Body of pancreas (tissue), 4 donors: ENCODE results near the gene MTG1.

ENCODE experiments used
- CTCF ChIP-seq, 7 experiments: fragments of 450-650 bp in 4 of 7; fragments of 200-600 bp in 3 of 7; sonication (generic) in 3 of 7; IDR thresholded peaks; one replicate each; pipeline ENCODE4 v1.5.1; 2016 to 2019; ENCODE audit warnings: antibody characterized with exemption in 7 of 7
- POLR2A ChIP-seq, 3 donors: fragments of 450-650 bp; IDR thresholded peaks; one replicate each; pipeline ENCODE4 v1.6.1; 2016; ENCODE audit warnings: antibody characterized with exemption in 3 of 3, mild to moderate bottlenecking in 2 of 3

DNA sequence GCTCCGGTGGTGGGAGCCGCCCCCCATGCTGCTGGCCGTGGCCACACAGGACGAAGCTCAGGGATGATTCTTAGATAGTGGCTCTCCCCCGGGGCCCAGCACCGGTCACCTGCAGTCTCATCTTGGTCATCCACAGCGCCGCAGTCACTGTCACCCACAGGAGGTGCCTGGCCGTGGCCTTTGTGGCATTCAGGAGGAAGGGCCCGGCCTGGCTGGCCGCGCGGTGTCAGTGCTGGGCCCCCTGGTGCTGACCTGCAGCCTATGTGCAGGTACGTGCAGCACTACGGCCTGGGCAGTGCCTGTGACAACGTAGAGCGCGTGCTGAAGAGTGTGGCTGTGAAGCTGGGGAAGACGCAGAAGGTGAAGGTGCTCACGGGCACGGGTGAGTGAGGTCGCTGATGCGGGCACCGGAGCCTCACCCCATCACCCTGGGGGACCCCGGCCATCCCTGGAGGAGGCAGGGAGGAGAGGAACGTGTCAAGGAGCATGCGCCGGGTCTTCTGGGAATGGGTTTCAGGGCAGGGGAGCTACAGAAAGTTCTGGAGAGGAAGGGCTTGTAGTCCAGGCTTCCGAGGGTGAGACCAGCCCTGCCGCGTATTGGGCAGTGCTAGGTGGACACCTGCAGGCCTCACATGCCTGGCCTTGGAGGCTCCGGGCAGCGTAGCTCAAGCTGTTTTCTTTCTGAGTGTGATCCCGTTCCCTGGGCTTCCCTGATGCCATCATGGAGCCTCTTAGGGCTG, 25.4 kb downstream of the MTG1 start:
- TF ChIP-seq CTCF (IDR thresholded peaks at IDR 0.05) (no peak), POLR2A (IDR thresholded peaks at IDR 0.05) (no peak)
